Motor neuron (in vitro differentiated cells): ENCODE results near the gene ST6GAL1. TPM values are rescaled to one million over a fixed set of nuclear protein-coding genes. Genes with fewer than 3 reads are reported as not detected.
"Not testable (repeated sequence)": the region's sequence is repeated elsewhere in the genome, so short reads cannot be mapped to it uniquely, and the experiment has no call there.

Experiments
- ATAC-seq, 8 experiments: fragments of 200-7000 bp; cut with Tn5 transposase; replicated peaks in 6 of 8; 2 replicates each; pipeline ENCODE4 v1.8.0; 2021; ENCODE audit warnings: mild to moderate bottlenecking in 8 of 8, moderate library complexity in 8 of 8
- H3K27ac ChIP-seq, 2 donors: fragments of 250-450 bp; sonication (Bioruptor Pico); 2 replicates each; pipeline ENCODE4 v1.9.0; 2021; ENCODE audit warnings: antibody characterized with exemption in 2 of 2, mild to moderate bottlenecking in 2 of 2, moderate library complexity in 1 of 2
- H3K4me1 ChIP-seq, 2 donors: fragments of 250-450 bp; sonication (Bioruptor Pico); replicated peaks in 1 of 2; 2 replicates each; pipeline ENCODE4 v1.6.1; 2021; ENCODE audit warnings: antibody characterized with exemption in 2 of 2, mild to moderate bottlenecking in 2 of 2, moderate library complexity in 1 of 2
- H3K4me3 ChIP-seq, 5 donors: fragments of 250-450 bp; sonication (Bioruptor Pico); 2 replicates each; pipeline ENCODE4 v1.9.0; 2021; ENCODE audit warnings: antibody characterized with exemption in 5 of 5, mild to moderate bottlenecking in 5 of 5, moderate library complexity in 4 of 5
- WGBS, 10 experiments: fragments of 450-650 bp; shearing (Covaris generic); methylation state at CpG; one replicate each; pipeline ENCODE4 v1.0.0; 2022; 5-methylcytosine and 5-hydroxymethylcytosine counted together
- in situ Hi-C, 9 experiments: fragments of 400-800 bp; cut with MboI; loops; one replicate each; pipeline ENCODE4 v1.15.0; 2021; ENCODE audit warnings: low sequenced_read_pairs in 9 of 9, low pct_unique_long_range_greater_than_20kb in 2 of 9; ENCODE audit not compliant: unreplicated experiment in 9 of 9
- total RNA-seq, 8 experiments: library from RNA; unstranded; fragments of 300-600 nt; gene quantifications; 2 replicates each; pipeline versions ENCODE4 v1.2.3 to v1.2.4, GENCODE V29; 2022

ST6GAL1 gene
- total RNA-seq, 8 experiments from 2014 or later = 0.71 to 32.9 (median 18.6) TPM

DNA sequence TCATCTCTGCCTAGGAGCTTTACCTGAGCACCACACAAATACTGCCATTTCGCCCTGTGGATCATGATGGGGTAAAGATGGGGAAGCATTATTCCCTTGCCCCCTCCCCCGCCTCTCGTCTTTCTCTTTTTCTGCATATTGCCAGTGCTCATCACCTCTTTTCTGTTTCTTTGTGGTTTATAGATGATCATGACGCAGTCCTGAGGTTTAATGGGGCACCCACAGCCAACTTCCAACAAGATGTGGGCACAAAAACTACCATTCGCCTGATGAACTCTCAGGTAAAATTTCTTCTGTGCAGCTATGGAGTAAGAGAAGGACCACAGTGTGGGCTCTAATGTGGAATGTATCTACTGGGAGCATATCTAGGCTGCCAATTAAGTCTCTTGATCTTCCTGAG, 120.7 kb downstream of the ST6GAL1 start:
- WGBS, 10 experiments = 25 to 100% (median 73%) methylated on average over 1 to 4 of the region's 5 CpGs; no CpG with 5 or more reads in 3 of the 10 experiments
- Histone ChIP-seq H3K4me1 (no peaks in the 10 kb centered on the region), H3K4me3 (no peak overlapping the region), H3K27ac (no peak overlapping the region)
- ATAC-seq = no peak
- in situ Hi-C loops = no loop called here

DNA sequence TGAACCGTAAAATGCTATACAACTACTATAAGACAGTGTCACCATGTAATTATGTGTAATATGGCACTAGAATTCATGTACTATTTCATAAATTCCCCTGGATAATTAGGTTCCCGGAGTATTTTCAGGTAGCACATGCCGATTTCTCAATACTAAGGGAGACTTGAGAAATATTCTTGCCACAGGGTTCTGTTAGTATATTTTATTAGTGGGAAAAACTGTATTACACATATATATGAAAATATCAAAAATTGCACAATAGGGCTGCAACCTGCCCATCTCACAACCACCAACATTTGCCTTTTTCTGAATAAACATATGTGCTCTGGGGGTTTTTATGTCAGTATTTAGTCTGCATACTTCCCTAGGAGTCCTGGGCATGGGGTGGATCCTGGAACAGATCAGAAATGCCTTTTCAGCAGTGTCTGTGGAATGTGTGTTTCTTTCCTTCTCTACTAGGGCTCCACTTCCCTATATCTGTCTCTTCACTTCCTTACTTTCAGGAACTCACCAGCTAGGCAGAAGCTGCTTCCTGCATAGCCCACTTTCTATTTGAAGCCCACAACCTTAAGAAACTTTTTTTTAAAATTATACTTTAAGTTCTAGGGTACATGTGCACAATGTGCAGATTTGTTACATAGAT, 121.5 kb downstream of the ST6GAL1 start:
- WGBS, 10 experiments = 7 to 100% (median 94%) methylated on average over 1 to 3 of the region's 3 CpGs; no CpG with 5 or more reads in 1 of the 10 experiments
- in situ Hi-C loops = no loop called here
- Histone ChIP-seq H3K4me3 (no peak overlapping the region), H3K4me1 (no peaks in the 10 kb centered on the region), H3K27ac (no peak overlapping the region)
- no peak for ATAC-seq

DNA sequence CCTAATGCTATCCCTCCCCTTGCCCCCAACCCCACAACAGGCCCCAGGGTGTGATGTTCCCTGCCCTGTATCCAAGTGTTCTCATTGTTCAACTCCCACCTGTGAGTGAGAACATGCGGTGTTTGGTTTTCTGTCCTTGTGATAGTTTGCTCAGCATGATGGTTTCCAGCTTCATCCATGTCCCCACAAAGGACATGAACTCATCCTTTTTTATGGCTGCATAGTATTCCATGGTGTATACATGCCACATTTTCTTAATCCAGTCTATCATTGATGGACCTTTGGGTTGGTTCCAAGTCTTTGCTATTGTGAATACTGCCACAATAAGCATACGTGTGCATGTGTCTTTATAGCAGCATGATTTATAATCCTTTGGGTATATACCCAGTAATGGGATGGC, 122.1 kb downstream of the ST6GAL1 start:
- 100% methylated on average over 1 of the region's 2 CpGs; no CpG with 5 or more reads in 7 of the 10 experiments for WGBS, 10 experiments
- H3K4me1 ChIP-seq, in situ Hi-C loops, ATAC-seq, H3K27ac ChIP-seq, H3K4me3 ChIP-seq: not testable (repeated sequence)

DNA sequence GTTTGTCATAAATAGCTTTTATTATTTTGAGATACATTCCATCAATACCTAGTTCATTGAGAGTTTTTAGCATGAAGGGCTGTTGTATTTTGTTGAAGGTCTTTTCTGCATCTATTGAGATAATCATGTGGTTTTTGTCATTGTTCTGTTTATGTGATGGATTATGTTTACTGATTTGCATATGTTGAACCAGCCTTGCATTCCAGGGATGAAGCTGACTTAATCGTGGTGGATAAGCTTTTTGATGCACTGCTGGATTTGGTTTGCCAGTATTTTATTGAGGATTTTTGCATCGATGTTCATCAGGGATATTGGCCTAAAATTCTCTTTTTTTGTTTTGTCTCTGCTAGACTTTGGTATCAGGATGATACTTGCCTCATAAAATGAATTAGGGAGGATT, 124.1 kb downstream of the ST6GAL1 start:
- H3K4me1 ChIP-seq, in situ Hi-C loops, H3K4me3 ChIP-seq, ATAC-seq, H3K27ac ChIP-seq: not testable (repeated sequence)
- 23 to 94% (median 71%) methylated on average over 1 to 2 of the region's 2 CpGs; no CpG with 5 or more reads in 3 of the 10 experiments for WGBS, 10 experiments

DNA sequence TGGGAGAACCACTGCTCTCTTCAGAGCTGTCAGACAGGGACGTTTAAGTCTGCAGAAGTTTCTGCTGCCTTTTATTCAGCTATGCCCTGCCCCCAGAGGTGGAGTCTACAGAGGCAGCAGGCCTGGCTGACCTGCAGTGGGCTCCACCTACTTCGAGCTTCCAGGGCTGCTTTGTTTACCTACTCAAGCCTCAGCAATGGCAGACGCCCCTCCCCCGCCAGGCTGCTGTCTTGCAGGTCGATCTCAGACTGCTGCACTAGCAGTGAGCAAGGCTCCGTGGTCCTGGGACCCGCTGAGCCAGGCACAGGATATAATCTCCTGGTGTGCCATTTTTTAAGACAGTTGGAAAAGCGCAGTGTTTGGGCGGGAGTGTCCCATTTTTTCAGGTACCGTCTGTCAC, 127.5 kb downstream of the ST6GAL1 start:
- H3K4me3 ChIP-seq, in situ Hi-C loops, ATAC-seq, H3K4me1 ChIP-seq, H3K27ac ChIP-seq: not testable (repeated sequence)
- 40 to 100% (median 80%) methylated on average over 1 to 6 of the region's 10 CpGs; no CpG with 5 or more reads in 7 of the 10 experiments for WGBS, 10 experiments

DNA sequence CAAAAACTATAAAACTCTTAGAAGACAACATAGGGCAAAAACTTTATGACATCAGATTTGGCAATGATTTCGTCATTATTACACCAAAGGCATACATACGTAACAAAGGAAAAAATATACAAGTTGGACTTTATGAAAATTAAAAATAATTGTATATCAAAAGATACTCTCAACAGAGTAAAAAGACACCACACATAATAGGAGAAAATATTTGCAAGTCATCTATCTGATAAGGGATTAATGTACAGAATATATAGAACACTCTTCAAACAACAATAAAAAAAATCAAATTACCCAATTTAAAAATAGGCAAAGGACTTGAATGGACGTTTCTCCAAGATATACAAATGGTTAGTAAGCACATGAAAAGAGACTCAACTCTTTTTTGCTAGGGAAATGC, 131.4 kb downstream of the ST6GAL1 start:
- no peak overlapping the region for H3K27ac ChIP-seq
- ATAC-seq = no peak
- H3K4me3 ChIP-seq = no peak overlapping the region
- no peaks in the 10 kb centered on the region for H3K4me1 ChIP-seq
- in situ Hi-C loops = no loop called here
- 26 to 100% (median 71%) methylated on average over 2 to 3 of the region's 3 CpGs for WGBS, 10 experiments

DNA sequence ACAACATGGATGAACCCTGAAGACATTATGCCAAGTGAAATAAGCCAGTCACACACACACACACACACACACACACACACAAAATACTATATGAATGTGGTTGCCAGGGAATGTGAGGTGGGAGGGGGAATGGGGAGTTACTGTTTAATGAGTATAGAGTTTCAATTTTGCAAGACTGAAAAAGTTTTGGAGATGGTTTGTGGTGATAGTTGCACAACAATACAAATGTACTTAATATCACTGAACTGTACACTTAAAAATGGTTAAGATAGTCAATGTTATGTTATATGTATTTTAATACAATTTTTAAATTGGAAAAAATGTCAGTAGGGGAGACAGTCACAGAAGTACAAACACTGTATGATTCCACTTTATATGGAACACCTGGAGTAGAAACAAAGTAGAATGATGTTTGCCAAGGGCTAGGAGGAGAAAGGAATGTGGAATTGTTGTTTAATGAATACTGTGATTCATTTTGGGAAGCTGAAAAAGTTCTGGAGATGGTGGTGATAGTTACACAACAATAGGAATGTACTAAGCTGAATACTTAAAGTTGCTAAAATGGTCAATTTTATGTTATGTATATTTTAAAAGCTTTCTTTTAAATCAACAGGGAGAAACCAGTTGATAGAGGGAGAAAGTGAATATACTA, 132.3 kb downstream of the ST6GAL1 start:
- in situ Hi-C loops = no loop called here
- ATAC-seq = peak in 1 of 8 experiments; percentile 25
- H3K4me1 ChIP-seq = no peaks in the 10 kb centered on the region
- H3K4me3 ChIP-seq = no peak overlapping the region
- no peak overlapping the region for H3K27ac ChIP-seq

DNA sequence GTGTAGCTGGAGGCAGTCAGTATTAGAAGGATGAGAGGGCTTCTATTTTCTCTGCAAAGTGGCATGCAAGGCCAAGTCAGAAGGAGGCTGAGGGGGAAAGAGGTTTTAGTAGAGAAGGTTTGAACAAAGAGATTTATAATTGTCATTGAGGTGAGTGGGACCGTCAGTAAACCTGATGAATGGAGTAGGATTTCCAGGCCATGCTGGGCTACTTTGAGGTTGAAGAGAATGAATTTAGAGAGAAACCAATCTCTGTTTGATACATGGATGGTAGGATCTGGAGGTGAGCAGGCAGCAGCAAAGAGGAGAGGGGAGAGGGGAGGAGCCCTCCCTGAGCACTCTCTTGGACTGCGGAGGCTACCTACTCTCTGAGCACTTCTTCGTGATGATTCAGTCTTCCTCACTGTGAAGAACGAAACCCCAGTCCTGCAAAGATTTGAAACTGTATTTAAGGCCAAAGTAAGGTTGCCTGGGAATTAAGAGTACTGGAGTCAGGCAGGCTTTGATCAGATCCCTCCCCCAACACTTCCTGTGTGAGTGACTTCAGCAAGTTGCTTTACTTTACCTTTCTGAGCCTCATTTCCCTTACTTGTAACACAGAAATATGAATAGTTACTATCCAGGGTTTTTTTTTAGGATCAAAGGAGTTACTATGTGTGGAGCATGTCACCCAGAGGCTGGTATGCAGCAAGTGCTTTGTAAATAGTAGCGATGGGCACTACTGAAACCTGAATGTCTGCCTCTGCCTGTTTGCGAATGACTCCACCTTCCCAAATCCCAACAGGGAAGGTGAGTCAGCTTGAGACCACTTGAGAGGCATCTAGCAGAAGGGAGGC, 133.2 kb downstream of the ST6GAL1 start:
- 48 to 95% (median 70%) methylated on average over 1 to 6 of the region's 6 CpGs; no CpG with 5 or more reads in 1 of the 10 experiments for WGBS, 10 experiments
- in situ Hi-C loops = no loop called here
- Histone ChIP-seq H3K4me1 (no peaks in the 10 kb centered on the region), H3K4me3 (no peak overlapping the region), H3K27ac (no peak overlapping the region)
- peak in 1 of 8 experiments; percentile 81 for ATAC-seq

DNA sequence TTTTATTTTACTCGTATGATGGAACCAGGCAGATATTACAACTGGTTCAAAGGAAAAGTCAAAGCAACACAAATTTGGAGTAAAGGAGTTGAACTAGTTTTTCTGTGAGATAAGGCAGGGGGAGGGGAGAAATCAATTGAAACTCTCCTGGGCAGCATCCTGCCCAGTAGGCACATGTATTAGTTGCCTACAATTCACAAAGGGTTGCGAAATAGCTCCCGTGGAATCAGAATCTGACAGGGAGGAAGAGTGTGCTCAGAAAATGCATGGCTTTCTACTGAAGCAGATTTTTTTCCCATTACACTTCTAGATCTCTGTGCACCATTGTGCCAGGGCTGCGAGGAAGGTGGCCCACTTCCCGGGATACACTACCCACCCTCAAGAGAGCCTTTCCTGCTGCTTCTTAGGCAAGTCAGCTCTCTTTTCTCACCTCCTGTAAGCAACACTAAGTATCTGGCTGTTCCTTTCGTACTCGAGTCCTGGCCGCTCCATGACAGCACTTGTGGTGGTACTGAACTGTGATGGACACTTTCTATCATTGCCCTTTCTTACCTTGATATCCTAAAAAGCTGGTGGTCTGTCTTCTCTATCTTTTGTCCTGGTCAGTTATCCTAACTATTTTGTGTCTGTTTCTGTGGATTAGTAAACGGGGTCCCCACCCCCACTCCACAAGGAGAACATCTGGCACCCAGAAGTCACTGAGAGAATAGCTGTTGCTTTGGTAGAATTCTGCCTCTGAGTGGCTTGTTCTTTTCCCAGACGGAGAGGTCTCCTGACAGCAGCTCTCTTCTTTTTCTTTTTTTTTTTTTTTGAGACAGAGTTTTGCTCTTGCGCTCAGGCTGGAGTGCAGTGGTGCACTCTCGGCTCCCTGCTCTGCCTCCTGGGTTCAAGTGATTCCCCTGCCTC, 134.1 kb downstream of the ST6GAL1 start:
- no peak overlapping the region for H3K27ac ChIP-seq
- H3K4me1 ChIP-seq = no peaks in the 10 kb centered on the region
- H3K4me3 ChIP-seq = no peak overlapping the region
- in situ Hi-C loops = no loop called here
- 6 to 94% (median 80%) methylated on average over 2 to 10 of the region's 12 CpGs for WGBS, 10 experiments
- ATAC-seq = peak in 3 of 8 experiments; percentile 38 to 66 (median 52)

DNA sequence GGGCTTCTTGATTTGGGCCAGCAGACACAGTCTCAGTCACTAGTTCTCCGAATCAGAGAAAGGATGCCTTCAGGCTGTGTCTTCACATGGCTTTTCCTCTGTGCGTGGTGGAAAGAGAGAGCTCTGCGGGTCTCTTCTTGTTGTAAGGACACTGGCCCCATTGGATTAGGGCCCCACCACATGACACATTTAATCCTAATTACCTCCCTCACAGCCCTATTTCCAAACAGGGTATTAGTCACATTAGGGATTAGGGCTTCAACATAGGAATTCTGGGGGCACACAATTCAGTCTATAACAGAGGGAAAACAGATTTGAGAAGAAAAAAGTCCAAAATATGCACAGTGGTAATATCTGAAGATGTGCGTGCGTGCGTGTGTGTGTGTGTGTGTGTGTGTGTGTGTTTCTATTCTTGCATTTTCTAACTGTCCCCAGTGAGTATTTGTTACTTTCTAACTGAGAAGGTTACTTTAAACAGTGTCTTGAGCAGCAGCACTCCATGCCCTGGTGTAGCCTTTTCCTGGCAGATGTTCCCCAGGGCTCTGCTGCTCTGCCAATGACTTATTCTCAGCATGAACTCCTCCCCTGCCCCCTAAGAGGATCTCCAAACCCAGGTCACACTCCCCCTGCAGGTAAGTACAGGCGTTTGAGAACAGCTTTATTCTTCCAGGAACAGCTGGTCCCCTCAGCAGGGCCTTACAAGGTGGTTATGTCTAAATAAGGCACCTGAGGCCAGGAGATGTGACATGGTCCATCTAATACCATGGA, 136.1 kb downstream of the ST6GAL1 start:
- in situ Hi-C loops = no loop called here

DNA sequence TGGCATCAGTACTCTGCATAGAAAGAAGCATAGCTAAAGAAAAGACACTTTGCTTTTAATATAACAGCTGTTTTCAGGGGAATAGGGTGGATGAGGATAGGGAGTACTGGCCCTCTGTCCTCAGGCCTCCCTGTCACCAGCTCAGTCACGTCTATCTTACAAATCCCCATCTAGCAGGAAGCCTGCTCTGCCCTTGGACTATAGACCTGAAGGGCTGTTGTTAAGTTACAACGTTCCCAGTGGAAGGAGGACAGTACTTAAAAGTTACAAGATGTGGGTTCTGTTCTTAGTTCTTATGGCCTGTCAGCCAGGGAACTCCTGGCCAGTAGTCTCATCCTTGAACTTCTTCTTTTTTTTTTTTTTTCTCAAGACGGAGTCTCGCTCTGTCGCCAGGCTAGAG, 138.5 kb downstream of the ST6GAL1 start:
- in situ Hi-C loops = no loop called here
- Histone ChIP-seq H3K4me1 (peaks cover 0 to 5% of the 10 kb centered on the region in 2 donors), H3K4me3 (no peak overlapping the region), H3K27ac (no peak overlapping the region)
- WGBS, 10 experiments = 30 to 100% (median 100%) methylated on average over 1 to 5 of the region's 5 CpGs; no CpG with 5 or more reads in 6 of the 10 experiments
- ATAC-seq = no peak

More for the DNA sequence above, 136.1 kb downstream of the ST6GAL1 start:
- no peaks in the 10 kb centered on the region for H3K4me1 ChIP-seq
- no peak overlapping the region for H3K4me3 ChIP-seq
- ATAC-seq = peak in 3 of 8 experiments; percentile 28 to 82 (median 45)
- WGBS, 10 experiments = 0 to 78% (median 67%) methylated on average over 1 to 6 of the region's 7 CpGs; no CpG with 5 or more reads in 4 of the 10 experiments
- H3K27ac ChIP-seq = no peak overlapping the region
